Epidermal melanocyte (primary cell): Measurements from ENCODE around the gene SORCS1.

ENCODE experiments used
- DNase-seq: peaks from one replicate; pipeline ENCODE4 v3.0.0; 2011; ENCODE audit warnings: low spot score; ENCODE audit not compliant: insufficient read length

The SORCS1 gene

GRCh38 chr10:107163881-107164861, at the start of gene SORCS1:
TSS of gene SORCS1 (minus strand) at chr10:107164706.
- no peak for DNase-seq

- no peak for DNase-seq
Measured at GRCh38 chr10:107214261-107214660, 49.8 kb upstream of the SORCS1 start.

GRCh38 chr10:107213861-107214260, 49.4 kb upstream of the SORCS1 start:
- DNase-seq, result no peak

- DNase-seq, result no peak
Measured at GRCh38 chr10:107206833-107207232, 42.3 kb upstream of the SORCS1 start.

- DNase-seq, result no peak
Measured at GRCh38 chr10:107169516-107169915, 5.0 kb upstream of the SORCS1 start.

- DNase-seq, result no peak
Measured at GRCh38 chr10:107168738-107169137, 4.2 kb upstream of the SORCS1 start.

- DNase-seq, result no peak
Measured at GRCh38 chr10:107166403-107166802, 1.9 kb upstream of the SORCS1 start.

GRCh38 chr10:107164992-107165391, 486 bp upstream of the SORCS1 start:
- no peak for DNase-seq

- DNase-seq, result peak; percentile 36
Measured at GRCh38 chr10:107163076-107163855, 1.2 kb downstream of the SORCS1 start.

GRCh38 chr10:107160866-107161265, 3.6 kb downstream of the SORCS1 start:
- no peak for DNase-seq

GRCh38 chr10:107159871-107160270, 4.6 kb downstream of the SORCS1 start:
- DNase-seq, result no peak

- DNase-seq, result no peak
Measured at GRCh38 chr10:107157071-107157470, 7.4 kb downstream of the SORCS1 start.

GRCh38 chr10:107152087-107152486, 12.4 kb downstream of the SORCS1 start:
- no peak for DNase-seq

- DNase-seq, result no peak
Measured at GRCh38 chr10:107148906-107149305, 15.6 kb downstream of the SORCS1 start.

- no peak for DNase-seq
Measured at GRCh38 chr10:107144490-107144889, 20.0 kb downstream of the SORCS1 start.

GRCh38 chr10:107141524-107142061, 22.9 kb downstream of the SORCS1 start:
- DNase-seq, result no peak

- DNase-seq, result no peak
Measured at GRCh38 chr10:107139237-107139636, 25.3 kb downstream of the SORCS1 start.

GRCh38 chr10:107133656-107134055, 30.9 kb downstream of the SORCS1 start:
- DNase-seq, result no peak

- no peak for DNase-seq
Measured at GRCh38 chr10:107129000-107129399, 35.5 kb downstream of the SORCS1 start.

GRCh38 chr10:107126512-107127065, 37.9 kb downstream of the SORCS1 start:
- DNase-seq, result no peak

GRCh38 chr10:107122703-107123102, 41.8 kb downstream of the SORCS1 start:
- no peak for DNase-seq

GRCh38 chr10:107118866-107119265, 45.6 kb downstream of the SORCS1 start:
- no peak for DNase-seq
